ENCODE results near the gene CLIC5. TPM values are rescaled to one million over a fixed set of nuclear protein-coding genes. Genes with fewer than 3 reads are reported as not detected.

Gene CLIC5
- total RNA-seq, 1 donor from 2014 or later, result 10.9 TPM

- TF ChIP-seq, protein P1, sequence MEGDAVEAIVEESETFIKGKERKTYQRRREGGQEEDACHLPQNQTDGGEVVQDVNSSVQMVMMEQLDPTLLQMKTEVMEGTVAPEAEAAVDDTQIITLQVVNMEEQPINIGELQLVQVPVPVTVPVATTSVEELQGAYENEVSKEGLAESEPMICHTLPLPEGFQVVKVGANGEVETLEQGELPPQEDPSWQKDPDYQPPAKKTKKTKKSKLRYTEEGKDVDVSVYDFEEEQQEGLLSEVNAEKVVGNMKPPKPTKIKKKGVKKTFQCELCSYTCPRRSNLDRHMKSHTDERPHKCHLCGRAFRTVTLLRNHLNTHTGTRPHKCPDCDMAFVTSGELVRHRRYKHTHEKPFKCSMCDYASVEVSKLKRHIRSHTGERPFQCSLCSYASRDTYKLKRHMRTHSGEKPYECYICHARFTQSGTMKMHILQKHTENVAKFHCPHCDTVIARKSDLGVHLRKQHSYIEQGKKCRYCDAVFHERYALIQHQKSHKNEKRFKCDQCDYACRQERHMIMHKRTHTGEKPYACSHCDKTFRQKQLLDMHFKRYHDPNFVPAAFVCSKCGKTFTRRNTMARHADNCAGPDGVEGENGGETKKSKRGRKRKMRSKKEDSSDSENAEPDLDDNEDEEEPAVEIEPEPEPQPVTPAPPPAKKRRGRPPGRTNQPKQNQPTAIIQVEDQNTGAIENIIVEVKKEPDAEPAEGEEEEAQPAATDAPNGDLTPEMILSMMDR (IDR thresholded peaks at IDR 0.05; ENCODE audit: unreplicated experiment), result no peak
- Mint-ChIP-seq H3K4me3 (ENCODE audit: unreplicated experiment) (no peak overlapping the region), H3K9me3 (ENCODE audit: unreplicated experiment) (no peaks in the 10 kb centered on the region), H3K36me3 (ENCODE audit: low read depth, unreplicated experiment) (no peaks in the 10 kb centered on the region), H3K27me3 (ENCODE audit: unreplicated experiment) (peaks cover 1% of the 10 kb centered on the region), H3K4me1 (ENCODE audit: unreplicated experiment) (no peaks in the 10 kb centered on the region), H3K27ac (ENCODE audit: unreplicated experiment) (no peak overlapping the region)
- no peak for DNase-seq (ENCODE audit: low spot score)
Observed at GRCh38 chr6:45851034-45851400, 164.6 kb downstream of the CLIC5 start.

GRCh38 chr6:45850378-45851033 lies 165.2 kb downstream of the CLIC5 start:
- Mint-ChIP-seq H3K27ac (ENCODE audit: unreplicated experiment) (no peak overlapping the region), H3K9me3 (ENCODE audit: unreplicated experiment) (no peaks in the 10 kb centered on the region), H3K4me3 (ENCODE audit: unreplicated experiment) (no peak overlapping the region), H3K4me1 (ENCODE audit: unreplicated experiment) (no peaks in the 10 kb centered on the region), H3K27me3 (ENCODE audit: unreplicated experiment) (peaks cover 1% of the 10 kb centered on the region), H3K36me3 (ENCODE audit: low read depth, unreplicated experiment) (no peaks in the 10 kb centered on the region)
- TF ChIP-seq, protein P1 (IDR thresholded peaks at IDR 0.05; ENCODE audit: unreplicated experiment), result no peak
- no peak for DNase-seq (ENCODE audit: low spot score)

- no peak for DNase-seq (ENCODE audit: low spot score)
- H3K9me3 Mint-ChIP-seq (ENCODE audit: unreplicated experiment), result no peaks in the 10 kb centered on the region
- no peak overlapping the region for H3K27ac Mint-ChIP-seq (ENCODE audit: unreplicated experiment)
- no peaks in the 10 kb centered on the region for H3K27me3 Mint-ChIP-seq (ENCODE audit: unreplicated experiment)
- TF ChIP-seq, protein P1 (IDR thresholded peaks at IDR 0.05; ENCODE audit: unreplicated experiment), result no peak
- no peaks in the 10 kb centered on the region for H3K36me3 Mint-ChIP-seq (ENCODE audit: low read depth, unreplicated experiment)
- no peaks in the 10 kb centered on the region for H3K4me1 Mint-ChIP-seq (ENCODE audit: unreplicated experiment)
- H3K4me3 Mint-ChIP-seq (ENCODE audit: unreplicated experiment), result no peak overlapping the region
Observed at GRCh38 chr6:45845567-45845966, 170.1 kb downstream of the CLIC5 start.

DNA sequence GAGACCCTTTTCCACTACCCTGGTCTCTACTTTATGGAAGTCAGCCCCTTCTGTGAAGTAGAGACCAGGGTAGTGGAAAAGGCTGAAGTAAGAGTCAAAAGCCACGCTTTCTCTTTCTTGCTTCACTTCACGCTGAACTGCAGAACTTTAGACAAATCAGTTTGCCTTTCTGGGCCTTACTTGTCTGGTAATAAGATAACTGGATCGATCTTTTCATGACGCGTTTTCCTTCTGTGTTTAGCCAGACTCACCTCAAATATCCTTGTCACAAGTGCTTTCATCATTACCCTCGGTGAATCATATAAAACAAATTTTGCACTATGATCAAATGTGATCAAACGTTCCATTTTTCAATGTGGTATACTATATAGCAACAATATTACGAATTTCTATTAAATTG lies 170.7 kb downstream of the CLIC5 start:
- Mint-ChIP-seq H3K27ac (ENCODE audit: unreplicated experiment) (no peak overlapping the region), H3K27me3 (ENCODE audit: unreplicated experiment) (no peaks in the 10 kb centered on the region), H3K9me3 (ENCODE audit: unreplicated experiment) (no peaks in the 10 kb centered on the region), H3K4me3 (ENCODE audit: unreplicated experiment) (no peak overlapping the region), H3K4me1 (ENCODE audit: unreplicated experiment) (no peaks in the 10 kb centered on the region), H3K36me3 (ENCODE audit: low read depth, unreplicated experiment) (no peaks in the 10 kb centered on the region)
- DNase-seq (ENCODE audit: low spot score), result no peak
- TF ChIP-seq, protein P1 (IDR thresholded peaks at IDR 0.05; ENCODE audit: unreplicated experiment), result no peak

DNA sequence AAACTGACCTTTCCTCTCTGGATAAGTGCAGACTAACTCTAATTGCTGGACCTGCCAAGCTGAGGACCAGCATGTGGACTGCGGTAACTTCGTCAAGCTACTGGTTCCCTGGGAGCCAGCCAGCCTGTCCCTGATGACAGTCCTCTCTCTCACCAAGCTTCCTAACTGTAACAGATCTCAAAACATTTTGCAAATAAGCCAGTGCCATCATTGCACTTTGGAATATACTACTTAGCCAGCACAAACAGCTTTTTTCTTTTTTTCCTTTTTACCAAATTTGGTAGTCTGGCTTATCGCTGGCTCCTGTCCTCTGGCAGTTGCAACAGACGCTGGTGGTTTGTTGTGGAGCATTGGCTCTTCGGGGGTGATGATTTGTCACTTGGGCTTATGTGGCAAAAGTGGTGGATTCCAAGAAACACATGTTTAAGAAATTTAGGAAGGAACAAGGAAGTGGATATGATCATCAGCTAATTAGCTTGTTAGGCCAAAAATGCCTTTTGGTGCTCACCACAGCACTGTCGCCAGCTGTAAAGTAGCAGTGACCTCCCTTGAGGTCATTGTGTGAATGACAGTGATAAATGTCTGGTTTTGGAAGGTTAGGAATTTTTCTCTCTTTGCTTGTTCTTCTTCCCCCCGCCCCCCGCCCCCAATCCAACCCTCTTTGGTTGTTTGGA lies 171.7 kb downstream of the CLIC5 start:
- no peaks in the 10 kb centered on the region for H3K9me3 Mint-ChIP-seq (ENCODE audit: unreplicated experiment)
- H3K27ac Mint-ChIP-seq (ENCODE audit: unreplicated experiment), result no peak overlapping the region
- H3K4me1 Mint-ChIP-seq (ENCODE audit: unreplicated experiment), result no peaks in the 10 kb centered on the region
- DNase-seq (ENCODE audit: low spot score), result no peak
- H3K27me3 Mint-ChIP-seq (ENCODE audit: unreplicated experiment), result no peaks in the 10 kb centered on the region
- no peaks in the 10 kb centered on the region for H3K36me3 Mint-ChIP-seq (ENCODE audit: low read depth, unreplicated experiment)
- TF ChIP-seq, protein P1 (IDR thresholded peaks at IDR 0.05; ENCODE audit: unreplicated experiment), result no peak
- no peak overlapping the region for H3K4me3 Mint-ChIP-seq (ENCODE audit: unreplicated experiment)

Data from endothelial cell (in vitro differentiated cells).